K562 (cell line): Measurements from ENCODE around the gene OFD1.

Experiments used
- ERF ChIP-seq: fragments of 450-650 bp; formaldehyde crosslinking; IDR thresholded peaks from 2 replicates; pipeline ENCODE4 v1.4.0; 2020; ENCODE audit warnings: mild to moderate bottlenecking, mixed read lengths
- FOXJ3 ChIP-seq: sonication (generic); formaldehyde crosslinking; IDR thresholded peaks from 2 replicates; pipeline ENCODE4 v1.4.0; 2020; ENCODE audit warnings: mild to moderate bottlenecking, missing genetic modification reagents
- HDGF ChIP-seq: fragments of 450-650 bp; IDR thresholded peaks from 2 replicates; pipeline ENCODE4 v1.6.1; 2016
- HMGXB4 ChIP-seq: sonication (generic); formaldehyde crosslinking; IDR thresholded peaks from 2 replicates; pipeline ENCODE4 v1.8.1; 2023; ENCODE audit warnings: mild to moderate bottlenecking, missing genetic modification reagents
- MAFG ChIP-seq: fragments of 450-650 bp; conservative IDR thresholded peaks from 2 replicates; pipeline ENCODE4 v1.6.1; 2016; ENCODE audit warnings: missing genetic modification characterization, missing compliant biosample characterization
- MTA3 ChIP-seq: fragments of 450-650 bp; formaldehyde crosslinking; IDR thresholded peaks from 2 replicates; pipeline ENCODE4 v1.6.1; 2017; ENCODE audit warnings: mild to moderate bottlenecking, borderline replicate concordance
- SIN3A ChIP-seq, 2 experiments: fragments of 150-350 bp in 1 of 2; IDR thresholded peaks; 2 replicates each; pipeline ENCODE4 v1.6.1; 2011 to 2016; ENCODE audit warnings: borderline replicate concordance in 2 of 2, low read depth in 2 of 2, low read length in 2 of 2, mild to moderate bottlenecking in 2 of 2, moderate library complexity in 2 of 2; ENCODE audit not compliant: control insufficient read depth in 1 of 2
- ZNF134 ChIP-seq: fragments of 250-450 bp; sonication (Bioruptor Pico); conservative IDR thresholded peaks from 2 replicates; pipeline ENCODE4 v1.4.0; 2020
- TF ChIP-seq, protein P1 (sequence below): sonication (generic); formaldehyde crosslinking; IDR thresholded peaks from 2 replicates; pipeline ENCODE4 v1.8.1; 2023; ENCODE audit warnings: missing genetic modification reagents, mild to moderate bottlenecking, borderline replicate concordance
- TF ChIP-seq, protein P2 (sequence below), 3 experiments: IDR thresholded peaks in 2 of 3; conservative IDR thresholded peaks in 1 of 3; 2 replicates each; pipeline ENCODE4 v1.5.1; 2011 to 2012; ENCODE audit warnings: low read length in 3 of 3, mild to moderate bottlenecking in 3 of 3, control low read depth in 2 of 3, improper control_type of control experiment in 1 of 3, inconsistent platforms in 1 of 3, low read depth in 1 of 3, mixed read lengths in 1 of 3, moderate library complexity in 1 of 3; ENCODE audit not compliant: insufficient read depth in 2 of 3
- TF ChIP-seq, protein P3 (sequence below): sonication (generic); formaldehyde crosslinking; IDR thresholded peaks from 2 replicates; pipeline ENCODE4 v1.8.0; 2023; ENCODE audit warnings: mild to moderate bottlenecking, missing genetic modification reagents
- TF ChIP-seq, protein P4 (sequence below): sonication (generic); formaldehyde crosslinking; IDR thresholded peaks from 2 replicates; pipeline ENCODE4 v1.9.0; 2022; ENCODE audit warnings: mild to moderate bottlenecking, missing genetic modification reagents

- TF ChIP-seq FOXJ3 (CRISPR knock-in tag) = no peak
- no peak for TF ChIP-seq MTA3
- TF ChIP-seq, protein P1, sequence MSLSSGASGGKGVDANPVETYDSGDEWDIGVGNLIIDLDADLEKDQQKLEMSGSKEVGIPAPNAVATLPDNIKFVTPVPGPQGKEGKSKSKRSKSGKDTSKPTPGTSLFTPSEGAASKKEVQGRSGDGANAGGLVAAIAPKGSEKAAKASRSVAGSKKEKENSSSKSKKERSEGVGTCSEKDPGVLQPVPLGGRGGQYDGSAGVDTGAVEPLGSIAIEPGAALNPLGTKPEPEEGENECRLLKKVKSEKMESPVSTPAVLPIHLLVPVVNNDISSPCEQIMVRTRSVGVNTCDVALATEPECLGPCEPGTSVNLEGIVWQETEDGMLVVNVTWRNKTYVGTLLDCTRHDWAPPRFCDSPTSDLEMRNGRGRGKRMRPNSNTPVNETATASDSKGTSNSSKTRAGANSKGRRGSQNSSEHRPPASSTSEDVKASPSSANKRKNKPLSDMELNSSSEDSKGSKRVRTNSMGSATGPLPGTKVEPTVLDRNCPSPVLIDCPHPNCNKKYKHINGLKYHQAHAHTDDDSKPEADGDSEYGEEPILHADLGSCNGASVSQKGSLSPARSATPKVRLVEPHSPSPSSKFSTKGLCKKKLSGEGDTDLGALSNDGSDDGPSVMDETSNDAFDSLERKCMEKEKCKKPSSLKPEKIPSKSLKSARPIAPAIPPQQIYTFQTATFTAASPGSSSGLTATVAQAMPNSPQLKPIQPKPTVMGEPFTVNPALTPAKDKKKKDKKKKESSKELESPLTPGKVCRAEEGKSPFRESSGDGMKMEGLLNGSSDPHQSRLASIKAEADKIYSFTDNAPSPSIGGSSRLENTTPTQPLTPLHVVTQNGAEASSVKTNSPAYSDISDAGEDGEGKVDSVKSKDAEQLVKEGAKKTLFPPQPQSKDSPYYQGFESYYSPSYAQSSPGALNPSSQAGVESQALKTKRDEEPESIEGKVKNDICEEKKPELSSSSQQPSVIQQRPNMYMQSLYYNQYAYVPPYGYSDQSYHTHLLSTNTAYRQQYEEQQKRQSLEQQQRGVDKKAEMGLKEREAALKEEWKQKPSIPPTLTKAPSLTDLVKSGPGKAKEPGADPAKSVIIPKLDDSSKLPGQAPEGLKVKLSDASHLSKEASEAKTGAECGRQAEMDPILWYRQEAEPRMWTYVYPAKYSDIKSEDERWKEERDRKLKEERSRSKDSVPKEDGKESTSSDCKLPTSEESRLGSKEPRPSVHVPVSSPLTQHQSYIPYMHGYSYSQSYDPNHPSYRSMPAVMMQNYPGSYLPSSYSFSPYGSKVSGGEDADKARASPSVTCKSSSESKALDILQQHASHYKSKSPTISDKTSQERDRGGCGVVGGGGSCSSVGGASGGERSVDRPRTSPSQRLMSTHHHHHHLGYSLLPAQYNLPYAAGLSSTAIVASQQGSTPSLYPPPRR (CRISPR knock-in tag) = no peak
- no peak for TF ChIP-seq SIN3A (IDR thresholded peaks at IDR 0.05; ENCODE audit: borderline replicate concordance in 2 of 2, control insufficient read depth in 1 of 2, low read depth in 2 of 2, low read length in 2 of 2)
- TF ChIP-seq ERF (CRISPR knock-in tag) = no peak
- no peak for TF ChIP-seq MAFG (tag)
- TF ChIP-seq ZNF134 = no peak
- TF ChIP-seq, protein P2, sequence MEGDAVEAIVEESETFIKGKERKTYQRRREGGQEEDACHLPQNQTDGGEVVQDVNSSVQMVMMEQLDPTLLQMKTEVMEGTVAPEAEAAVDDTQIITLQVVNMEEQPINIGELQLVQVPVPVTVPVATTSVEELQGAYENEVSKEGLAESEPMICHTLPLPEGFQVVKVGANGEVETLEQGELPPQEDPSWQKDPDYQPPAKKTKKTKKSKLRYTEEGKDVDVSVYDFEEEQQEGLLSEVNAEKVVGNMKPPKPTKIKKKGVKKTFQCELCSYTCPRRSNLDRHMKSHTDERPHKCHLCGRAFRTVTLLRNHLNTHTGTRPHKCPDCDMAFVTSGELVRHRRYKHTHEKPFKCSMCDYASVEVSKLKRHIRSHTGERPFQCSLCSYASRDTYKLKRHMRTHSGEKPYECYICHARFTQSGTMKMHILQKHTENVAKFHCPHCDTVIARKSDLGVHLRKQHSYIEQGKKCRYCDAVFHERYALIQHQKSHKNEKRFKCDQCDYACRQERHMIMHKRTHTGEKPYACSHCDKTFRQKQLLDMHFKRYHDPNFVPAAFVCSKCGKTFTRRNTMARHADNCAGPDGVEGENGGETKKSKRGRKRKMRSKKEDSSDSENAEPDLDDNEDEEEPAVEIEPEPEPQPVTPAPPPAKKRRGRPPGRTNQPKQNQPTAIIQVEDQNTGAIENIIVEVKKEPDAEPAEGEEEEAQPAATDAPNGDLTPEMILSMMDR (IDR thresholded peaks at IDR 0.05 in 2 of 3, conservative IDR thresholded peaks at IDR 0.05 in 1 of 3; ENCODE audit: insufficient read depth in 2 of 3, low read depth in 1 of 3, low read length in 3 of 3) = no peak
- no peak for TF ChIP-seq HDGF
- TF ChIP-seq, protein P3, sequence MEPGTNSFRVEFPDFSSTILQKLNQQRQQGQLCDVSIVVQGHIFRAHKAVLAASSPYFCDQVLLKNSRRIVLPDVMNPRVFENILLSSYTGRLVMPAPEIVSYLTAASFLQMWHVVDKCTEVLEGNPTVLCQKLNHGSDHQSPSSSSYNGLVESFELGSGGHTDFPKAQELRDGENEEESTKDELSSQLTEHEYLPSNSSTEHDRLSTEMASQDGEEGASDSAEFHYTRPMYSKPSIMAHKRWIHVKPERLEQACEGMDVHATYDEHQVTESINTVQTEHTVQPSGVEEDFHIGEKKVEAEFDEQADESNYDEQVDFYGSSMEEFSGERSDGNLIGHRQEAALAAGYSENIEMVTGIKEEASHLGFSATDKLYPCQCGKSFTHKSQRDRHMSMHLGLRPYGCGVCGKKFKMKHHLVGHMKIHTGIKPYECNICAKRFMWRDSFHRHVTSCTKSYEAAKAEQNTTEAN (CRISPR knock-in tag) = no peak
- TF ChIP-seq, protein P4, sequence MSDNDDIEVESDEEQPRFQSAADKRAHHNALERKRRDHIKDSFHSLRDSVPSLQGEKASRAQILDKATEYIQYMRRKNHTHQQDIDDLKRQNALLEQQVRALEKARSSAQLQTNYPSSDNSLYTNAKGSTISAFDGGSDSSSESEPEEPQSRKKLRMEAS = no peak
- TF ChIP-seq HMGXB4 (CRISPR knock-in tag) = no peak
Observed at GRCh38 chrX:13816176-13816575, 81.6 kb downstream of the OFD1 start.
